ENCODE results near the gene L3MBTL4.

GRCh38 chr18:6326566-6326965 is 88.1 kb downstream of the L3MBTL4 start:
- TF ChIP-seq CTCF (IDR thresholded peaks at IDR 0.05) (no peak), EZH2 (IDR thresholded peaks at IDR 0.05) (no peak)

Measured in neural progenitor cell (in vitro differentiated cells).